GM18858 (cell line): Measurements from ENCODE around the gene UGP2.
"Not testable (repeated sequence)": the region's sequence is repeated elsewhere in the genome, so short reads cannot be mapped to it uniquely, and the experiment has no call there.

Experiments
- ATAC-seq: cut with Tn5 transposase; IDR thresholded peaks from one replicate; pipeline ENCODE4 v1.9.1; 2021; ENCODE audit not compliant: unreplicated experiment

UGP2 gene

GRCh38 chr2:63890678-63891077 lies 49.0 kb downstream of the UGP2 start:
- no peak for ATAC-seq

DNA sequence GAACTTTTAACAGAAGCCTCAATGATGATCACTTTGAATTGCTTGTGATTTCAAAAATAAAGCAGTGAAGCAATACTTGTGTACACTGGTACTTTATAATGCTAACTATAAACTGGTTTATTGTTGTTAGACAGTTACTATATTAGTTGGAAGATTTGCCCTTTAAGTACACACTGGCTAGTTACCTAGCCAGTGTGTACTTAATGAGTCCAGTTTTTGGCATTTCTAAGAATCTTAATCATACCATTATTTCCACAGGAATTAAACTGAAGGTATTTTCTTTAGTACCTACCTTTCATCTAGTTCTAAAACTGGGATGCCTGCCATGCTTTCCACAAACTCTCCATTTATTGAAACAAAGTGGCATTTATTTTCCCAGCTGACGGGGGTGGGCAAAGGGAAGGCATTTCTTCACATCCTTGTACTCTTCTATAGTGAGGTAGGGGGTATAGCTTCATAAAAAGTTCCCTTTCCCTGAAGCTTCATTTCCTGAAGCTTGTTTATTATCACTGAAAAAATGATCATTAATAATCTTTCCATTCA lies 49.9 kb downstream of the UGP2 start:
- no peak for ATAC-seq

DNA sequence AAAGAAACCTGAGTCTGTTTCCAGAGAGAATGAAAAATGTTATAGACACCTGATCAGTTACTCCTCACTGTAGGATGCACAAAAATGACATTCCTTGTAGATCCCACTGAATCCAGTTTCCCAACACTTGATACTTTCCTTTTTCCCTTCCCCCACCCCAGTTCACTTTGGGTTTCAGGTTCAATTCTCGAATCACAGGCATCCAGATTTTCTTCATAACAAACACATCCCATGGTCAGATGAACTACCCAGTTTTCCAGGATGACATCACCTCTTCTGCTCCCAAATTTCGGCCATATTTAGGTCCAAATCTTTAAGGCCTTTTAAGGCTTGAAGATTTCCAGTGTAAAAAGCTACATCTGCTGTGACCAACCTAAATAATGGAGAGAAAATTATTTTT lies 51.5 kb downstream of the UGP2 start:
- no peak for ATAC-seq

DNA sequence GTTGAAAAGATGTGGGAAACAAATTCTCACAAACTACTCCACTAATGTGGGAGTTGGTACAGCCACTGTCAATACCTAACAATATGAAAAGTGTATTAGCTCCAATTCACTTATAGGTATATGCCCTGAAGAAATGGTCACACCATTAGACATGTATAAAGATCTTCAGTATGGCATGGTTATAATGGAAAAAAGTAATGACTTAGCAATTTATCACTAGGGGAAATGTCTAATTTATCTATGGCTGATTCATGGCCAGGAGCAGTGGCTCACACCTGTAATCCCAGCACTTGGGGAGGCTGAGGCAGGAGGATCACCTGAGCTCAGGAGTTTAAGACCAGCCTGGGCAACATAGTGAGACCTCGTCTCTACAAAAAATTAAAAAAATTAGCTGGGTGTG lies 52.5 kb downstream of the UGP2 start:
- ATAC-seq = no peak

DNA sequence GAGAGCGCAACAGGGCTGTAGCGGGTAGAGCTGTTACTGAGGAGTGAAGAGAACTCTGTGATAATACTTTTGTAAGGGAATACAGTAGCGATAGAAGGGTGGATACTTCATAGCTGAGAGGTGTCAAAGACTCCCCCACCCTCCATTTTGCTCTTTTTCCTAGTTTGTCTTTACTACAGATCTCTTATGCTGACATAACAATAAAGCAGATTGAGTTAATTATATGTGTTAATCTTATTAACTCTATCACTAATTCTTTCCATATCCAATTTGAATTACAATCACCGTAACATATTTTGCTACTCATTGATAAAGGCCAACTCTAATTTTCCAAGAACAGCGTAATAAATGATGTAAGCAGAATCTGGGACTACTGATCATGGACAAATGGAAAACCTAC lies 57.1 kb downstream of the UGP2 start:
- ATAC-seq = no peak

DNA sequence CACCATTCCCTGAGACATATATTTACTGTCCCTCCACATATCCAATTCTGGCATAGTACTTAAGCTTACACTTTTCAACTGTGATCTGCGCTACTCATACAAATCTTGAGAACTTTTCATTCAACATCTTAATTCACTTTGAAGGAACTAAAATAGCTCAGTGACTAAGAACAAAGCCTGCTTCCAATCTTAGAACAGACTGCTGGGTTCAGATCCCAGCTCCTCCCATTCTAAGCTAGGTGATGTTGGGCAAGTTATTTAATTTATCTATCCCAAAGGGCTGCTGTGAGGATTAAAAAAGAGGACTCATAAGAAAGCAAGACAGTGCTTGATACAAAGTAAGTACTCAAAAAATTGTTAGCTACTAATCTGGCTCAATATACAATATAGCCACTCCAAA lies 57.9 kb downstream of the UGP2 start:
- no peak for ATAC-seq

- no peak for ATAC-seq
These were observed 60.5 kb downstream of the UGP2 start for GRCh38 chr2:63902149-63902548.

DNA sequence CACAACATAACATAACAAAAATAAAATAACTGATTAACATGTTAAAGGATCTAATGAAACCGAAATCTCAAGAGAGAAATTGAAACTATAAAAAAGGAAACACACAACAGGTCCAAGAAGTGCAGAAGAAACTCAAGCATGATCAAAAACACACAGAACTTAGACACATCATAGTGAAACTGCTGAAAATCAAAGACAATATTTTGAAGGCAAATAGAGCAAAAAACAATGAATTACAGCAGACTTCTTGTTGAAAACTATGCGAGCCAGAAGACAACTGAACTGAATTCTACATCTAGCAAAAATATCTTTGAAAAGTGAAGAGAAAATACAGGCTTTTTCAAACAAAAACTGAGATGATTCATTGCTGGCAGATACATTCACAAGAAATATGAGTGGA lies 61.3 kb downstream of the UGP2 start:
- ATAC-seq = peak; percentile 46

GRCh38 chr2:63914311-63914710 lies 72.6 kb downstream of the UGP2 start:
- no peak for ATAC-seq

- ATAC-seq = no peak
These were observed 85.1 kb downstream of the UGP2 start for GRCh38 chr2:63926815-63927214.

DNA sequence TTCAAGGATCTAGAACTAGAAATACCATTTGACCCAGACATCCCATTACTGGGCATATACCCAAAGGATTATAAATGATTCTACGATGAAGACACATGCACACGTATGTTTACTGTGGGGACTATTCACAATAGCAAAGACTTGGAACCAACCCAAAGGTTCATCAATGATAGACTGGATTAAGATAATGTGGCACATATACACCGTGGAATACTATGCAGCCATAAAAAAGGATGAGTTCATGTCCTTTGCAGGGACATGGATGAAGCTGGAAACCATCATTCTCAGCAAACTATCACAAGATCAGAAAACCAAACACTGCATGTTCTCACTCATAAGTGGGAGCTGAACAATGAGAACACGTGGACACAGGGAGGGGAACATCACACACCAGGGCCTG lies 90.4 kb downstream of the UGP2 start:
- ATAC-seq = not testable (repeated sequence)
